Neutrophil (primary cell): ENCODE data around the gene PANX3.

ENCODE experiments used
- H3K27ac ChIP-seq: fragments of 200-600 bp; sonication (generic); 2 replicates; pipeline ENCODE4 v1.5.1; 2016; ENCODE audit warnings: mild to moderate bottlenecking, moderate library complexity
- H3K27me3 ChIP-seq: fragments of 200-600 bp; sonication (generic); 2 replicates; pipeline ENCODE4 v1.6.0; 2016; ENCODE audit warnings: mild to moderate bottlenecking
- H3K36me3 ChIP-seq: fragments of 200-600 bp; sonication (generic); 2 replicates; pipeline ENCODE4 v1.5.1; 2017
- H3K4me1 ChIP-seq, 2 experiments: fragments of 200-600 bp in 1 of 2; sonication (generic) in 1 of 2; 1 replicate in 1 of 2; 2 replicates in 1 of 2; pipeline versions ENCODE4 v1.5.1 to v1.6.1; 2013 to 2016; ENCODE audit warnings: low read depth in 1 of 2, low read length in 1 of 2, mild to moderate bottlenecking in 1 of 2, moderate library complexity in 1 of 2; ENCODE audit not compliant: control insufficient read depth in 1 of 2, insufficient read depth in 1 of 2
- H3K4me3 ChIP-seq, 2 experiments: fragments of 200-600 bp in 1 of 2; sonication (generic) in 1 of 2; 1 replicate in 1 of 2; 2 replicates in 1 of 2; pipeline ENCODE4 v1.5.1; 2013 to 2016; ENCODE audit warnings: low read depth in 1 of 2, low read length in 1 of 2, mild to moderate bottlenecking in 1 of 2, moderate library complexity in 1 of 2
- H3K9me3 ChIP-seq: fragments of 200-600 bp; sonication (generic); 2 replicates; pipeline ENCODE4 v1.5.1; 2016
- CTCF ChIP-seq: fragments of 200-600 bp; sonication (generic); IDR thresholded peaks from 2 replicates; pipeline ENCODE4 v1.5.1; 2016; ENCODE audit warnings: antibody characterized with exemption

PANX3 gene

GRCh38 chr11:124640666-124641065, 29.4 kb downstream of the PANX3 start:
- H3K27me3 ChIP-seq = no peaks in the 10 kb centered on the region
- H3K36me3 ChIP-seq = peaks cover 37% of the 10 kb centered on the region
- no peak overlapping the region for H3K4me3 ChIP-seq
- no peaks in the 10 kb centered on the region for H3K9me3 ChIP-seq
- H3K4me1 ChIP-seq = peaks cover 0 to 4% of the 10 kb centered on the region in 2 experiments
- H3K27ac ChIP-seq = no peak overlapping the region
- no peak for TF ChIP-seq CTCF

- peaks cover 0 to 4% of the 10 kb centered on the region in 2 experiments for H3K4me1 ChIP-seq
- H3K9me3 ChIP-seq = no peaks in the 10 kb centered on the region
- no peak overlapping the region for H3K27ac ChIP-seq
- no peak overlapping the region for H3K4me3 ChIP-seq
- H3K27me3 ChIP-seq = no peaks in the 10 kb centered on the region
- peaks cover 17% of the 10 kb centered on the region for H3K36me3 ChIP-seq
- no peak for TF ChIP-seq CTCF
These were observed 31.4 kb downstream of the PANX3 start for GRCh38 chr11:124642628-124643027.

GRCh38 chr11:124643042-124643604, 31.9 kb downstream of the PANX3 start:
- Histone ChIP-seq H3K4me1 (peaks cover 0 to 4% of the 10 kb centered on the region in 2 experiments), H3K4me3 (no peak overlapping the region), H3K36me3 (peaks cover 13% of the 10 kb centered on the region), H3K27ac (no peak overlapping the region), H3K9me3 (no peaks in the 10 kb centered on the region), H3K27me3 (no peaks in the 10 kb centered on the region)
- TF ChIP-seq CTCF = no peak

- no peaks in the 10 kb centered on the region for H3K9me3 ChIP-seq
- TF ChIP-seq CTCF = no peak
- no peaks in the 10 kb centered on the region for H3K27me3 ChIP-seq
- peaks cover 6% of the 10 kb centered on the region for H3K36me3 ChIP-seq
- H3K27ac ChIP-seq = no peak overlapping the region
- H3K4me1 ChIP-seq = peaks cover 0 to 4% of the 10 kb centered on the region in 2 experiments
- H3K4me3 ChIP-seq = no peak overlapping the region
These were observed 32.6 kb downstream of the PANX3 start for GRCh38 chr11:124643605-124644425.

- TF ChIP-seq CTCF = peak; percentile 61
- Histone ChIP-seq H3K9me3 (no peaks in the 10 kb centered on the region), H3K4me1 (peaks cover 0 to 4% of the 10 kb centered on the region in 2 experiments), H3K36me3 (no peaks in the 10 kb centered on the region), H3K27me3 (no peaks in the 10 kb centered on the region), H3K4me3 (no peak overlapping the region), H3K27ac (no peak overlapping the region)
These were observed 33.4 kb downstream of the PANX3 start for GRCh38 chr11:124644426-124645280.
